ENCODE results near the gene IL21. TPM values are rescaled to one million over a fixed set of nuclear protein-coding genes. Genes with fewer than 3 reads are reported as not detected.

Gene IL21
- polyA plus RNA-seq, 1 experiment = not detected

DNA sequence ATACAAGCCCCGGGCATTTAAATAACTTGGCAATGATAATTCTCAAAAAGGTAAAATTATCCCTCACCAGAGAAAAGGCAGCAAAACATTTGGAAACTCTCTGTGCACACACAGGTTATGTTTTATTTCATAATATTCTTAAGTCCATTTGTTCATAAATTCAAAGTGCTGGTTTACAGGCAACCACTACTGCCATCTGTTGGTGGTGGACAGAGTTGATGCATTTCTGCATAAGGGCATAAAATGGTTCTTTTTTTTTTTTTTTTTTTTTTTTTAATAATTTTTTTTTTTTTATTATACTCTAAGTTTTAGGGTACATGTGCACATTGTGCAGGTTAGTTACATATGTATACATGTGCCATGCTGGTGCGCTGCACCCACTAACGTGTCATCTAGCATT is 31.5 kb upstream of the IL21 start:
- peak; percentile 75 for TF ChIP-seq CTCF (IDR thresholded peaks at IDR 0.05; ENCODE audit: insufficient read depth, low read depth, low read length)
- Histone ChIP-seq H3K27me3 (ENCODE audit: control insufficient read depth, insufficient read depth, low read length) (no peaks in the 10 kb centered on the region), H3K4me3 (ENCODE audit: low read depth, low read length) (no peak overlapping the region), H3K36me3 (ENCODE audit: control insufficient read depth, insufficient read depth, low read length) (no peaks in the 10 kb centered on the region)
- ChIA-PET POLR2A (no interaction called here), CTCF (interaction anchor here (1.5 to 1.9 kb wide), 2 partner anchors 32 to 50 kb away, joined by 4 to 8 read pairs; partner anchors contain the start of gene IL21)
- DNase-seq (ENCODE audit: low read depth) = no peak

DNA sequence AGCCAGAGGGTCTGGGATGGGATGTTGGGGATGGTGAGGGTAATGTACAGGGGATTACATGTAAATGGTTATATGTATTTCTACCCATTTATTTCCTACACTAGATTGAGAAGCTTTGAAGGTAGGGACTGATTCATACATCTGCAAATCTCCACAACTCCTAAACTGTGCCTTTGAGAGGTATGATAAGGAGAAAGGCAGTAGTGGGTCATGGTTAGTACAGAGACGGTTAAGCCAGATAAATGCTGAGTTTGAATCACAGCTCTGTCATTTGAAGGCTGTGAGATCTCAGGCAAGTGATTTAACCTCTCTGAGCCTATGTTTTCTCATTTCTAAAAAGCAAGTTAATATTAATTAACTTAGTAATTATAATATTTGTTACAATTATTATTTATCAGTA is 29.3 kb upstream of the IL21 start:
- ChIA-PET CTCF (interaction anchor here (1.2 to 1.9 kb wide), 3 partner anchors 10 to 48 kb away, joined by 3 to 7 read pairs (median 4); no protein-coding TSS in a partner anchor), POLR2A (no interaction called here)
- no peak for TF ChIP-seq CTCF (IDR thresholded peaks at IDR 0.05; ENCODE audit: insufficient read depth, low read depth, low read length)
- Histone ChIP-seq H3K36me3 (ENCODE audit: control insufficient read depth, insufficient read depth, low read length) (no peaks in the 10 kb centered on the region), H3K4me3 (ENCODE audit: low read depth, low read length) (no peak overlapping the region), H3K27me3 (ENCODE audit: control insufficient read depth, insufficient read depth, low read length) (no peaks in the 10 kb centered on the region)
- no peak for DNase-seq (ENCODE audit: low read depth)

- ChIA-PET CTCF (interaction anchor here (0.6 kb wide), 1 partner anchor 46 kb away, joined by 3 read pairs; no protein-coding TSS in a partner anchor), POLR2A (no interaction called here)
- no peak for DNase-seq (ENCODE audit: low read depth)
- no peaks in the 10 kb centered on the region; the same call in 1 of the 2 replicates for H3K27me3 ChIP-seq (ENCODE audit: control insufficient read depth, insufficient read depth, low read length)
- no peak overlapping the region for H3K4me3 ChIP-seq (ENCODE audit: low read depth, low read length)
- no peak for TF ChIP-seq CTCF (IDR thresholded peaks at IDR 0.05; ENCODE audit: insufficient read depth, low read depth, low read length)
- H3K36me3 ChIP-seq (ENCODE audit: control insufficient read depth, insufficient read depth, low read length) = no peaks in the 10 kb centered on the region
Observed at GRCh38 chr4:122647656-122648055, 26.8 kb upstream of the IL21 start.

DNA sequence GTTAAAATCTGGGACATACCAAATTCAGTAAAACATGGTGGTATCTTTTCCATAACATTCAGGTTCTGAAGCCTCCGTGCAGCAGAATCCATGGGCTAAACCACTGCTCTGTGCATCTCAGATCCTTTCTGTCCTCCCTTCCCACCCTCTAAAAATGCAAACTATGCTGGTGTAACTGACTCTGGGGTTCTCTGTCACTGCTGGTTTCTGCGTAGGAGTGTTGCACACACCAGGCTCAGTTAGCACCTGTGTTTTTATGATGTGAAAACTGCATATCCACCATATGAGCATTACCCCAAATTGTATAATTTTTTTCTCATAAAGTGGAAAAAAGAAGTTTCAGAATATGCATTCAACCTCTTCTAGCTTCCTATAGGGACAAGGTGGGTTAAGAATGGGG is 22.4 kb upstream of the IL21 start:
- ChIA-PET CTCF (no interaction called here), POLR2A (no interaction called here)
- Histone ChIP-seq H3K4me3 (ENCODE audit: low read depth, low read length) (no peak overlapping the region), H3K36me3 (ENCODE audit: control insufficient read depth, insufficient read depth, low read length) (no peaks in the 10 kb centered on the region), H3K27me3 (ENCODE audit: control insufficient read depth, insufficient read depth, low read length) (no peaks in the 10 kb centered on the region; the same call in 1 of the 2 replicates)
- DNase-seq (ENCODE audit: low read depth) = no peak
- TF ChIP-seq CTCF (IDR thresholded peaks at IDR 0.05; ENCODE audit: insufficient read depth, low read depth, low read length) = no peak

GRCh38 chr4:122639181-122639580 is 18.3 kb upstream of the IL21 start:
- ChIA-PET CTCF (interaction anchor here (1.1 to 1.5 kb wide), 3 partner anchors 9 to 38 kb away, joined by 3 to 5 read pairs (median 3); no protein-coding TSS in a partner anchor), POLR2A (no interaction called here)
- TF ChIP-seq CTCF (IDR thresholded peaks at IDR 0.05; ENCODE audit: insufficient read depth, low read depth, low read length) = no peak
- no peaks in the 10 kb centered on the region for H3K36me3 ChIP-seq (ENCODE audit: control insufficient read depth, insufficient read depth, low read length)
- H3K4me3 ChIP-seq (ENCODE audit: low read depth, low read length) = no peak overlapping the region
- no peaks in the 10 kb centered on the region; the same call in 1 of the 2 replicates for H3K27me3 ChIP-seq (ENCODE audit: control insufficient read depth, insufficient read depth, low read length)
- no peak for DNase-seq (ENCODE audit: low read depth)

Measured in BJ (cell line).